Tibial artery (tissue), 4 donors: ENCODE measurements around the gene TNFRSF8.
"Not testable (repeated sequence)": the region's sequence is repeated elsewhere in the genome, so short reads cannot be mapped to it uniquely, and the experiment has no call there.

ENCODE experiments used
- DNase-seq, 2 donors: peaks; one replicate each; pipeline ENCODE4 v3.0.0-alpha.2; 2019
- H3K27ac ChIP-seq, 2 donors: fragments of 200-600 bp; sonication (generic) in 1 of 2; 1 replicate in 1 of 2; 2 replicates in 1 of 2; pipeline ENCODE4 v1.5.1; 2018 to 2019; ENCODE audit warnings: mild to moderate bottlenecking in 1 of 2
- H3K27me3 ChIP-seq, 2 donors: fragments of 200-600 bp; sonication (generic) in 1 of 2; one replicate each; pipeline versions ENCODE4 v1.5.1 to v1.6.0; 2016 to 2019
- H3K36me3 ChIP-seq, 3 donors: fragments of 200-600 bp; sonication (generic) in 2 of 3; one replicate each; pipeline ENCODE4 v1.5.1; 2016 to 2019; ENCODE audit warnings: mild to moderate bottlenecking in 2 of 3
- H3K4me1 ChIP-seq, 4 donors: fragments of 200-600 bp; sonication (generic) in 2 of 4; 1 replicate in 3 of 4; 2 replicates in 1 of 4; pipeline ENCODE4 v1.5.1; 2016 to 2019
- H3K4me3 ChIP-seq, 2 donors: fragments of 200-600 bp; sonication (generic) in 1 of 2; 1 replicate in 1 of 2; 2 replicates in 1 of 2; pipeline ENCODE4 v1.5.1; 2018 to 2019; ENCODE audit warnings: mild to moderate bottlenecking in 2 of 2
- H3K9me3 ChIP-seq, 3 donors: fragments of 200-600 bp; sonication (generic) in 1 of 3; one replicate each; pipeline ENCODE4 v1.5.1; 2016 to 2019
- CTCF ChIP-seq, 2 experiments: fragments of 200-600 bp in 1 of 2; fragments of 450-650 bp in 1 of 2; IDR thresholded peaks; one replicate each; pipeline ENCODE4 v1.5.1; 2017 to 2019; ENCODE audit warnings: antibody characterized with exemption in 2 of 2, mild to moderate bottlenecking in 1 of 2, moderate library complexity in 1 of 2
- intact Hi-C: fragments of 100-400 bp; cut with DNase I; formaldehyde crosslinking; loops from one replicate; pipeline ENCODE4 v1.15.0; 2023; ENCODE audit warnings: low total_unique reads

Gene TNFRSF8

GRCh38 chr1:12104417-12104816 is 41.3 kb downstream of the TNFRSF8 start:
- H3K4me1 ChIP-seq: no peaks in the 10 kb centered on the region
- H3K4me3 ChIP-seq: no peak overlapping the region
- H3K27me3 ChIP-seq: peaks cover 0 to 27% of the 10 kb centered on the region in 2 donors
- TF ChIP-seq CTCF (IDR thresholded peaks at IDR 0.05): no peak
- H3K9me3 ChIP-seq: no peaks in the 10 kb centered on the region
- DNase-seq: no peak
- H3K36me3 ChIP-seq: no peaks in the 10 kb centered on the region
- H3K27ac ChIP-seq: no peak overlapping the region
- intact Hi-C loops: no loop called here

GRCh38 chr1:12106153-12106552 is 43.0 kb downstream of the TNFRSF8 start:
- Histone ChIP-seq H3K4me3 (no peak overlapping the region), H3K36me3 (no peaks in the 10 kb centered on the region), H3K4me1 (no peaks in the 10 kb centered on the region), H3K27me3 (peaks cover 0 to 37% of the 10 kb centered on the region in 2 donors), H3K27ac (no peak overlapping the region), H3K9me3 (no peaks in the 10 kb centered on the region)
- no peak for DNase-seq
- intact Hi-C loops: no loop called here
- TF ChIP-seq CTCF (IDR thresholded peaks at IDR 0.05): no peak

- H3K27me3 ChIP-seq: peaks cover 0 to 39% of the 10 kb centered on the region in 2 donors
- DNase-seq, H3K4me1 ChIP-seq, H3K36me3 ChIP-seq, H3K4me3 ChIP-seq, H3K27ac ChIP-seq, H3K9me3 ChIP-seq, intact Hi-C loops: not testable (repeated sequence)
These were observed 43.8 kb downstream of the TNFRSF8 start for GRCh38 chr1:12106861-12107260.

GRCh38 chr1:12107718-12108117 is 44.6 kb downstream of the TNFRSF8 start:
- peaks cover 0 to 2% (median 0%) of the 10 kb centered on the region in 4 donors for H3K4me1 ChIP-seq
- H3K27ac ChIP-seq: no peak overlapping the region
- H3K9me3 ChIP-seq: no peaks in the 10 kb centered on the region
- peaks cover 0 to 40% of the 10 kb centered on the region in 2 donors for H3K27me3 ChIP-seq
- no peak overlapping the region for H3K4me3 ChIP-seq
- intact Hi-C loops: no loop called here
- no peak for TF ChIP-seq CTCF (IDR thresholded peaks at IDR 0.05)
- no peak for DNase-seq
- no peaks in the 10 kb centered on the region for H3K36me3 ChIP-seq

- no peak overlapping the region for H3K4me3 ChIP-seq
- intact Hi-C loops: no loop called here
- no peaks in the 10 kb centered on the region for H3K36me3 ChIP-seq
- no peaks in the 10 kb centered on the region for H3K9me3 ChIP-seq
- peaks cover 0 to 33% of the 10 kb centered on the region in 2 donors for H3K27me3 ChIP-seq
- H3K4me1 ChIP-seq: peaks cover 0 to 6% (median 0%) of the 10 kb centered on the region in 4 donors
- no peak for DNase-seq
- H3K27ac ChIP-seq: no peak overlapping the region
- no peak for TF ChIP-seq CTCF (IDR thresholded peaks at IDR 0.05)
These were observed 46.8 kb downstream of the TNFRSF8 start for GRCh38 chr1:12109901-12110300.

GRCh38 chr1:12111741-12112140 is 48.6 kb downstream of the TNFRSF8 start:
- Histone ChIP-seq H3K27me3 (peaks cover 0 to 24% of the 10 kb centered on the region in 2 donors), H3K4me1 (peaks cover 0 to 6% (median 0%) of the 10 kb centered on the region in 4 donors)

More at GRCh38 chr1:12111741-12112140, 48.6 kb downstream of the TNFRSF8 start:
- Histone ChIP-seq H3K36me3 (no peaks in the 10 kb centered on the region), H3K9me3 (no peaks in the 10 kb centered on the region), H3K27ac (no peak overlapping the region), H3K4me3 (no peak overlapping the region)
- TF ChIP-seq CTCF (IDR thresholded peaks at IDR 0.05): no peak
- intact Hi-C loops: no loop called here
- DNase-seq: no peak
